ENCODE measurements around the gene HIBCH. TPM values are rescaled to one million over a fixed set of nuclear protein-coding genes. Genes with fewer than 3 reads are reported as not detected.

HIBCH gene
- polyA plus RNA-seq, 1 experiment, result 5.2 TPM

DNA sequence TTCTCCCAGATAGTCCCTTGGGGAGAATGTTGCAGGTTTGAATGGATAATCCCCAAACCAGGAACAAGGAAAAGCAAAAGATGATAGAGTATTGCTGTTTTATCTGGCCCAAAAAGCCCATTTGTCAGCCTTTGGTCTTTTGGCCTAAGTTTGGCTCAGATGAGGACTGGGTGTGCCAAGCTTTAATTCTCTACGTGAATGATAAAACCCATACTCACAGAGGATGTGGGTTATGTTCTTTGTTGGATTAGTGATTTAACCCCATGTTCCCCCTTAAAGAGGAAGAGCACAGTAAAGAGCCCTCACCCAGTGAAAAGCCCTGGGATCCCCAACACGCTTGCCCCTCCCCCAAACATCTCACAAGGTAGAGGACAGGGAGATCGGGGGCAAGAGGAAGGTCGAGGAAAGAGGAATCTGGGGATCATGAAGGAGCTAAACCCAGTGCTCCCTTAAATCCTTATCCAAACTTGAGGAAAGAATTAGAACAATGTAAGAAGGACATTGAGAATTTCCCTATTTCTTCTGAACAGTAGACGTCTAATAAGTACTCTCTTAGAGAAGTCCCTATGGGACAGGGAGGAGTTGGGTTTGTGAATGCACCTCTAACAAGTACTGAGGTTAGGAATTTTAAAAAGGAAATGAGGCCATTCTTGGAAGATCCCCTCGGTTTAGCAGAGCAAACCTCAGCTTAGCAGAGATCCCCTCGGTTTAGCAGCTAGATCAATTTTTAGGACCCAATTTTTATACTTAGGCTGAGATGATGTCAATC is 105.0 kb downstream of the HIBCH start:
- ChIA-PET CTCF (no interaction called here), POLR2A (no interaction called here)
- no peak for DNase-seq (ENCODE audit: low read depth)
- TF ChIP-seq, protein P1, sequence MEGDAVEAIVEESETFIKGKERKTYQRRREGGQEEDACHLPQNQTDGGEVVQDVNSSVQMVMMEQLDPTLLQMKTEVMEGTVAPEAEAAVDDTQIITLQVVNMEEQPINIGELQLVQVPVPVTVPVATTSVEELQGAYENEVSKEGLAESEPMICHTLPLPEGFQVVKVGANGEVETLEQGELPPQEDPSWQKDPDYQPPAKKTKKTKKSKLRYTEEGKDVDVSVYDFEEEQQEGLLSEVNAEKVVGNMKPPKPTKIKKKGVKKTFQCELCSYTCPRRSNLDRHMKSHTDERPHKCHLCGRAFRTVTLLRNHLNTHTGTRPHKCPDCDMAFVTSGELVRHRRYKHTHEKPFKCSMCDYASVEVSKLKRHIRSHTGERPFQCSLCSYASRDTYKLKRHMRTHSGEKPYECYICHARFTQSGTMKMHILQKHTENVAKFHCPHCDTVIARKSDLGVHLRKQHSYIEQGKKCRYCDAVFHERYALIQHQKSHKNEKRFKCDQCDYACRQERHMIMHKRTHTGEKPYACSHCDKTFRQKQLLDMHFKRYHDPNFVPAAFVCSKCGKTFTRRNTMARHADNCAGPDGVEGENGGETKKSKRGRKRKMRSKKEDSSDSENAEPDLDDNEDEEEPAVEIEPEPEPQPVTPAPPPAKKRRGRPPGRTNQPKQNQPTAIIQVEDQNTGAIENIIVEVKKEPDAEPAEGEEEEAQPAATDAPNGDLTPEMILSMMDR (IDR thresholded peaks at IDR 0.05; ENCODE audit: insufficient read depth, low read depth, low read length), result no peak
- Histone ChIP-seq H3K4me3 (ENCODE audit: low read depth, low read length) (no peak overlapping the region), H3K36me3 (ENCODE audit: control insufficient read depth, insufficient read depth, low read length) (no peaks in the 10 kb centered on the region; the same call in 1 of the 2 replicates), H3K27me3 (ENCODE audit: control insufficient read depth, insufficient read depth, low read length) (no peaks in the 10 kb centered on the region)

DNA sequence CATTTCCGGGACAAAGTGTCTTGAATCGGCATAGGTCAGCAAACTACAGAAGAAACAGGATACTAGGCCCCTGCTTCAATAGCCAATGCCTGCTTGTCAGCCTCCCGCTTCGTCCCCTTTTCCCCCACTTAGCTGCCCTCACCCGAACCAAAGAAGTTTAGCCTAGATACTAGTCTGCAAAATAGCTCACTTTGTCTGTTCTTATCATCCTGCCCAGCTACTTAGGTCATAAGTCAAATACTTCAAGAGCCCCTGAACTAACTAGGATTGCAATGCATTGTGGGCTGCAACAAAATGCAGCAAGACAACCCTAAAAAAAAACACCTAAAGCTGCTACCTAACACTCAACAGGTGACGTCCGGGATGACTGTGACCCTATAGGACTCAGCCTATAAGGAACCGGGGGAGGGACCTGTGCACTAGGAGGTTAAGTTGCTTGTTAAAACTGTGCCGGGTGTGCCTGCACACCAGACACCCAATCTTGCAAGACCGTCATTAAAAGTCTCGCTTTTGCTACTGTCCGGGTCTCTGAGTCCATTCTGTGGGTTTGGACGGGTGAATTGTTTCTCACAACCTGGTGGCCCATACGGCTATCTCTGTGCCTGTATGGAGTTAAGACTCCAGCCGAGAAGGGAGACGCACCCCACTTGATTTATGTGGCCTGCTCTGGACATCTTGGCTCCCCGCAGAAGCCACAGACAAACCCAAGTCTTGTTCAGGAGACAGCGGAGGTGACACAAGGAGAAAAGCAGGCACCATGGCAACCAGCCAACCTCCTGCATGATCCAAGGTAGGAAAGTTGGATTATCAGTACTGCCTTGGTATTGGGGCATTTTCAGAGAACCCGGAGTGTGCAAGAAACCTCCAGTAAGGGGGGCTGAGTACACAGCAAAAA is 105.9 kb downstream of the HIBCH start:
- Histone ChIP-seq H3K36me3 (ENCODE audit: control insufficient read depth, insufficient read depth, low read length) (no peaks in the 10 kb centered on the region; the same call in 1 of the 2 replicates), H3K4me3 (ENCODE audit: low read depth, low read length) (no peak overlapping the region), H3K27me3 (ENCODE audit: control insufficient read depth, insufficient read depth, low read length) (no peaks in the 10 kb centered on the region)
- CTCF ChIA-PET, result interaction anchor here (0.6 kb wide), 1 partner anchor 503 kb away, joined by 3 read pairs; no protein-coding TSS in a partner anchor
- TF ChIP-seq, protein P1 (IDR thresholded peaks at IDR 0.05; ENCODE audit: insufficient read depth, low read depth, low read length), result no peak
- no peak for DNase-seq (ENCODE audit: low read depth)
- POLR2A ChIA-PET, result no interaction called here

DNA sequence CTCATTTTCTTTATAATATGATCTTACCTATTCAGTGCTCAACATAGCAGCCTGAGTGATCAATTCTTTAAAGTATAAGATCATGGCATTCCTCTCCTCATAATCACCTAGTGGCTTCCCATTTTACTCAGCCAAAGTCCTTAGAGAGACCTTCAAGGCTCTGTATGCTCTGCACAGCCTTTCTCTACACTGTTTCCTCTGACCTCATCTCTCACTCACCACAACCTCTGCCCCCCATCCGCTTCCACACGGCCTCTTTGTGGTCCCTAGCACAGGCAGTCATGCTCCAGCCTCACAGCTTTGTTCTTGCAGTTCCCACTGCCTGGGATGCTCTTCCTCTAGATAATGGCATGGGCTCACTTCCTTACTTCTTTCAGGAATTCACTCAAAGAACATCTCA is 109.2 kb downstream of the HIBCH start:
- Histone ChIP-seq H3K4me3 (ENCODE audit: low read depth, low read length) (no peak overlapping the region), H3K27me3 (ENCODE audit: control insufficient read depth, insufficient read depth, low read length) (no peaks in the 10 kb centered on the region), H3K36me3 (ENCODE audit: control insufficient read depth, insufficient read depth, low read length) (no peaks in the 10 kb centered on the region)
- CTCF ChIA-PET, result no interaction called here
- TF ChIP-seq, protein P1 (IDR thresholded peaks at IDR 0.05; ENCODE audit: insufficient read depth, low read depth, low read length), result no peak
- POLR2A ChIA-PET, result no interaction called here
- no peak for DNase-seq (ENCODE audit: low read depth)

DNA sequence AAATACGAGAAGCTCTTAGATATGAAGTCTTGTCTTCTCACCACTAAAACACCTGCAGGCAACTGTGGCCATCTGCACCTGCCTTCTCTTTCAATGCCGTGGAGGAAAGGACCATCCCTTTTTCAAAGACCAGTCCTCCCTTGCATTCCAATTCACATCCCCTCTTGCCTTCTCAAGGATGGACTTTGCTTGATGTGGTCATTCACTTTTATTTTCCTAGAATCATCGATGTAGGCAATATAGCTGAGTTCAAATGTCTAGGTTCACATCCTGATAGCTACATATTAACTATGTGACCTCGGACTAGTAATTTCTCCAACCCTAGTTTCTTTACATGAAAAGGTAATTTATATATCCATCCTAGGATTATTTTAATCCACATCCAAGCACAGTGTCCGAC is 110.1 kb downstream of the HIBCH start:
- POLR2A ChIA-PET, result no interaction called here
- no peak for DNase-seq (ENCODE audit: low read depth)
- TF ChIP-seq, protein P1 (IDR thresholded peaks at IDR 0.05; ENCODE audit: insufficient read depth, low read depth, low read length), result no peak
- no peaks in the 10 kb centered on the region for H3K27me3 ChIP-seq (ENCODE audit: control insufficient read depth, insufficient read depth, low read length)
- H3K36me3 ChIP-seq (ENCODE audit: control insufficient read depth, insufficient read depth, low read length), result no peaks in the 10 kb centered on the region
- no peak overlapping the region for H3K4me3 ChIP-seq (ENCODE audit: low read depth, low read length)
- CTCF ChIA-PET, result no interaction called here

DNA sequence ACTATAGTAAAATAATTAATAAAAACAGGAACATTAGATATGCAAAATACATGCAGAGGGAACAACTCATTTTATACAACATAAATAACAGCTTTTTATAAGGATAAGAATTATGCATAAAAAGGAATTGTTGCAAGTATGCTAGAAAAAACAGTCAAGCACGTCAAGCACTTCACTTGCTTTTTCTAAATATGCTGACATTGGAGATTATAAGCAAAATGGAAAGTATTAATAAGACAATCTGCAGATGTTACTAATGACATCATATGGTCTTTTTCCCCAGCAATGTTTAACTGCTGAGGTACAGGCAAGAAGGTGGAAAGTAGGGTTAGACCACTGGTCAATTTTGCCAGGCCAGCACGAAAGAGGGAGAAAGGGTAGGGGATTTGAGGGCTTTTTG is 111.7 kb downstream of the HIBCH start:
- ChIA-PET POLR2A (no interaction called here), CTCF (interaction anchor here (1.0 kb wide), 1 partner anchor 11 kb away, joined by 3 read pairs; no protein-coding TSS in a partner anchor)
- no peak overlapping the region for H3K4me3 ChIP-seq (ENCODE audit: low read depth, low read length)
- no peak for DNase-seq (ENCODE audit: low read depth)
- H3K27me3 ChIP-seq (ENCODE audit: control insufficient read depth, insufficient read depth, low read length), result no peaks in the 10 kb centered on the region
- H3K36me3 ChIP-seq (ENCODE audit: control insufficient read depth, insufficient read depth, low read length), result no peaks in the 10 kb centered on the region
- TF ChIP-seq, protein P1 (IDR thresholded peaks at IDR 0.05; ENCODE audit: insufficient read depth, low read depth, low read length), result no peak
